ENCODE data around the gene TACC2.

The TACC2 gene

GRCh38 chr10:122172361-122173008 lies 183.5 kb downstream of the TACC2 start:
- no peak for DNase-seq

- DNase-seq, result no peak
These were observed 184.4 kb downstream of the TACC2 start for GRCh38 chr10:122173337-122173736.

- no peak for DNase-seq
These were observed 184.9 kb downstream of the TACC2 start for GRCh38 chr10:122173766-122174435.

GRCh38 chr10:122176232-122177213 lies 187.6 kb downstream of the TACC2 start:
- no peak for DNase-seq

GRCh38 chr10:122178655-122179054 lies 189.7 kb downstream of the TACC2 start:
- DNase-seq, result no peak

GRCh38 chr10:122181041-122181732 lies 192.2 kb downstream of the TACC2 start:
- no peak for DNase-seq

GRCh38 chr10:122181876-122182275 lies 192.9 kb downstream of the TACC2 start:
- DNase-seq, result no peak

- no peak for DNase-seq
These were observed 193.3 kb downstream of the TACC2 start for GRCh38 chr10:122182308-122182707.

- DNase-seq, result no peak
These were observed 195.3 kb downstream of the TACC2 start for GRCh38 chr10:122184254-122184653.

GRCh38 chr10:122185643-122186042 lies 196.7 kb downstream of the TACC2 start:
- DNase-seq, result no peak

- DNase-seq, result no peak
These were observed 198.2 kb downstream of the TACC2 start for GRCh38 chr10:122186816-122187810.

- no peak for DNase-seq
These were observed 199.7 kb downstream of the TACC2 start for GRCh38 chr10:122188706-122189105.

- DNase-seq, result no peak
These were observed 200.2 kb downstream of the TACC2 start for GRCh38 chr10:122189185-122189584.

GRCh38 chr10:122190176-122190943 lies 201.4 kb downstream of the TACC2 start:
- no peak for DNase-seq

GRCh38 chr10:122191936-122192541 lies 203.1 kb downstream of the TACC2 start:
- DNase-seq, result no peak

GRCh38 chr10:122194251-122194650 lies 205.3 kb downstream of the TACC2 start:
- DNase-seq, result no peak

- no peak for DNase-seq
These were observed 207.3 kb downstream of the TACC2 start for GRCh38 chr10:122196218-122196617.

GRCh38 chr10:122197611-122198222 lies 208.8 kb downstream of the TACC2 start:
- no peak for DNase-seq

- no peak for DNase-seq
These were observed 209.7 kb downstream of the TACC2 start for GRCh38 chr10:122198631-122199030.

- no peak for DNase-seq
These were observed 210.1 kb downstream of the TACC2 start for GRCh38 chr10:122199070-122199469.

Measured in activated CD4-positive, alpha-beta T cell treated with anti-CD3 and anti-CD28 coated beads, Interleukin-2, amount 50 U/mL, for 48 hours (primary cell).